Neural cell (in vitro differentiated cells): Measurements from ENCODE around the gene GATA2. TPM values are rescaled to one million over a fixed set of nuclear protein-coding genes. Genes with fewer than 3 reads are reported as not detected.

ENCODE experiments used
- H2AFZ ChIP-seq: fragments of 200-600, 300-800 bp; sonication (generic), shearing (Covaris generic); 2 replicates; pipeline ENCODE4 v1.6.0; 2014; ENCODE audit warnings: low read depth, mild to moderate bottlenecking, antibody characterized with exemption, low read length, moderate library complexity
- H3F3A ChIP-seq: fragments of 200-600 bp; shearing (Covaris generic); 2 replicates; pipeline ENCODE4 v1.6.1; 2016; ENCODE audit warnings: mild to moderate bottlenecking, moderate library complexity, mixed read lengths, antibody characterized with exemption, low read length; ENCODE audit not compliant: insufficient read depth, poor library complexity, severe bottlenecking
- H3K27ac ChIP-seq: fragments of 200-600, 300-800 bp; sonication (generic), shearing (Covaris generic); 2 replicates; pipeline ENCODE4 v1.5.1; 2014; ENCODE audit warnings: mild to moderate bottlenecking, low read length, moderate library complexity
- H3K27me3 ChIP-seq: fragments of 300-800, 200-600 bp; sonication (generic), shearing (Covaris generic); 2 replicates; pipeline ENCODE4 v1.6.0; 2014; ENCODE audit warnings: mild to moderate bottlenecking, low read depth, low read length, moderate library complexity; ENCODE audit not compliant: insufficient read depth
- H3K36me3 ChIP-seq: fragments of 300-800, 200-600 bp; sonication (generic), shearing (Covaris generic); 2 replicates; pipeline ENCODE4 v1.5.1; 2014; ENCODE audit warnings: mild to moderate bottlenecking, antibody characterized with exemption, low read length, moderate library complexity; ENCODE audit not compliant: insufficient read depth
- H3K4me2 ChIP-seq: fragments of 300-800, 200-600 bp; sonication (generic), shearing (Covaris generic); 2 replicates; pipeline ENCODE4 v1.6.0; 2014; ENCODE audit warnings: mild to moderate bottlenecking, low read length
- H3K4me3 ChIP-seq: fragments of 300-800, 200-600 bp; sonication (generic), shearing (Covaris generic); 2 replicates; pipeline ENCODE4 v1.5.1; 2014; ENCODE audit warnings: mild to moderate bottlenecking, low read length, moderate library complexity
- H3K79me2 ChIP-seq: fragments of 200-600 bp; shearing (Covaris generic); replicated peaks from 2 replicates; pipeline ENCODE4 v1.6.0; 2014; ENCODE audit warnings: mild to moderate bottlenecking, low read length, moderate library complexity; ENCODE audit not compliant: insufficient read depth
- H3K9ac ChIP-seq: fragments of 300-800, 200-600 bp; sonication (generic), shearing (Covaris generic); 2 replicates; pipeline ENCODE4 v1.6.1; 2016; ENCODE audit warnings: mild to moderate bottlenecking, low read length, mixed read lengths
- H3K9me2 ChIP-seq: fragments of 200-600 bp; shearing (Covaris generic); 2 replicates; pipeline ENCODE4 v1.6.1; 2016; ENCODE audit warnings: mild to moderate bottlenecking, low read length, mixed read lengths; ENCODE audit not compliant: insufficient read depth
- H3K9me3 ChIP-seq: fragments of 200-600, 300-800 bp; sonication (generic), shearing (Covaris generic); 2 replicates; pipeline ENCODE4 v1.6.1; 2016; ENCODE audit warnings: mild to moderate bottlenecking, mixed run types, low read length, moderate library complexity, mixed read lengths
- H4K20me1 ChIP-seq: fragments of 200-600 bp; shearing (Covaris generic); 2 replicates; pipeline ENCODE4 v1.6.1; 2016; ENCODE audit warnings: mild to moderate bottlenecking, mixed run types; ENCODE audit not compliant: insufficient read depth
- CTCF ChIP-seq: fragments of 450-650 bp; IDR thresholded peaks from 2 replicates; pipeline ENCODE4 v1.5.1; 2014; ENCODE audit warnings: antibody characterized with exemption, mild to moderate bottlenecking, moderate library complexity; ENCODE audit not compliant: poor library complexity, severe bottlenecking
- EP300 ChIP-seq: fragments of 450-650 bp; conservative IDR thresholded peaks from 2 replicates; pipeline ENCODE4 v1.6.1; 2014; ENCODE audit warnings: antibody characterized with exemption, mild to moderate bottlenecking, moderate library complexity; ENCODE audit not compliant: poor library complexity, severe bottlenecking
- EZH2 ChIP-seq: fragments of 200-600, 300-800 bp; shearing (Covaris generic), sonication (generic); IDR thresholded peaks from 2 replicates; pipeline ENCODE4 v1.6.1; 2014; ENCODE audit warnings: antibody characterized with exemption, low read length, borderline replicate concordance, mild to moderate bottlenecking; ENCODE audit not compliant: insufficient read depth, poor library complexity, severe bottlenecking
- MXI1 ChIP-seq: fragments of 450-650 bp; conservative IDR thresholded peaks from 2 replicates; pipeline ENCODE4 v1.6.1; 2014; ENCODE audit warnings: antibody characterized with exemption, mild to moderate bottlenecking; ENCODE audit not compliant: poor library complexity, severe bottlenecking
- RAD21 ChIP-seq: fragments of 450-650 bp; conservative IDR thresholded peaks from 2 replicates; pipeline ENCODE4 v1.6.1; 2014; ENCODE audit warnings: antibody characterized with exemption, mild to moderate bottlenecking, moderate library complexity
- REST ChIP-seq: IDR thresholded peaks from 2 replicates; pipeline ENCODE4 v1.6.1; 2012; ENCODE audit warnings: borderline replicate concordance
- SMC3 ChIP-seq: fragments of 450-650 bp; conservative IDR thresholded peaks from 2 replicates; pipeline ENCODE4 v1.6.1; 2014; ENCODE audit warnings: antibody characterized with exemption, mild to moderate bottlenecking, moderate library complexity; ENCODE audit not compliant: poor library complexity
- polyA plus RNA-seq: library from polyadenylated mRNA; depleted of rRNA; stranded (reverse); fragments of >200 nt; gene quantifications from 2 replicates; pipeline ENCODE4 v1.2.3, GENCODE V29; 2014

Gene GATA2
- polyA plus RNA-seq, 1 donor from 2014 or later = not detected

GRCh38 chr3:128459461-128459820, 33.6 kb downstream of the GATA2 start:
- H3K4me3 ChIP-seq = no peak overlapping the region

GRCh38 chr3:128458746-128459460, 34.1 kb downstream of the GATA2 start:
- no peaks in the 10 kb centered on the region for H3K79me2 ChIP-seq
- H3K36me3 ChIP-seq = no peaks in the 10 kb centered on the region
- H3K9ac ChIP-seq = no peak overlapping the region
- no peak overlapping the region for H2AFZ ChIP-seq
- H3F3A ChIP-seq = no peaks in the 10 kb centered on the region
- H3K27ac ChIP-seq = no peak overlapping the region
- H4K20me1 ChIP-seq = no peaks in the 10 kb centered on the region
- H3K4me2 ChIP-seq = no peak overlapping the region
- no peaks in the 10 kb centered on the region for H3K9me3 ChIP-seq
- no peaks in the 10 kb centered on the region for H3K9me2 ChIP-seq
- no peak overlapping the region for H3K4me3 ChIP-seq
- H3K27me3 ChIP-seq = no peaks in the 10 kb centered on the region
- TF ChIP-seq SMC3 (no peak), EP300 (no peak), CTCF (no peak), RAD21 (no peak), REST (no peak), EZH2 (no peak)

More at GRCh38 chr3:128459461-128459820, 33.6 kb downstream of the GATA2 start:
- H3K9me2 ChIP-seq = no peaks in the 10 kb centered on the region
- TF ChIP-seq MXI1 (no peak), SMC3 (no peak), CTCF (no peak), REST (no peak)
- no peaks in the 10 kb centered on the region for H3K27me3 ChIP-seq
- no peaks in the 10 kb centered on the region for H3K9me3 ChIP-seq
- H3K9ac ChIP-seq = no peak overlapping the region
- no peaks in the 10 kb centered on the region for H3F3A ChIP-seq
- no peaks in the 10 kb centered on the region for H3K79me2 ChIP-seq
- H3K27ac ChIP-seq = no peak overlapping the region
- H3K36me3 ChIP-seq = no peaks in the 10 kb centered on the region
- H3K4me2 ChIP-seq = no peak overlapping the region
- no peak overlapping the region for H2AFZ ChIP-seq
- no peaks in the 10 kb centered on the region for H4K20me1 ChIP-seq
